CD4-positive, alpha-beta T cell treated with Interleukin-4 for 4 hours (primary cell): ENCODE data around the gene PEA15.
A peak's percentile ranks its signal among the peaks of the same experiment; 100 is the strongest.

Experiments used
- DNase-seq: peaks from one replicate; pipeline ENCODE4 v3.0.0-alpha.2; 2020

The PEA15 gene

DNA sequence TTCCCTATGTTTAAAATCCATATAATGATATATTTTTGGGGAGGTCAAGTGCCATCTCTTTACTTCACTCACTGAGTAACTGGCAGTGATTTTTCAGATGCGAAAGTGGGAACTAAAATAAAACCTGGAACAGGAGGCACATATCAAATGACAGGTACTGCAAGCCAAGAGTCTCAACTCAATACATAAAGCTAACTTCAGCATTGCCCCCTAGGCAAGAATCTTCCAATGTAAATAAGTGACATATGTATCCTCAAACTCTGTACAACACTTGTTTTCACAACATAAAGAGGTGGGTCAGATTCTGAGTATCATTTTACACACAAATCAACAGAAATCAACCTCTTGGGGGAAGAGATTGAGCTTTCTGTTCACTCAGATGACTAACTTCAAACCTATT is 39.0 kb downstream of the PEA15 start:
- DNase-seq: no peak

DNA sequence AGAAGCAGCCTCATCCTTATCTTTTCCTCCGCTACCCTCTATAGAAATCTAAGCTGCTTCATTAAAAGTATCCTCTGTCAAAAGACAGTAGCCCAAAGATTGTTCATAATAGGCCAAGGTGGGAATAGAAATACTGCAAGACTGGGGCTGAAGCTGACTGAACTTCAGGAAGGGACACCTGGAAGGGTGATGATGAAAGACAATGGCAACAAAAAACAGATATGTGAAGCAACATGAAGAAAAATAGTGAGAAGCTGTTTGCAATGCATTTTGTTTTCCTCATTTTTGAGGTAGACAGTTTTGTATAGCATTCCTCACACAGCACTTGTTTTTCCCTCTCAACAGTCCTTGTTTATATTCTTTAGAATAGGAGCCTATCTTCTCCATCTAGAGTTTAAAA is 40.2 kb downstream of the PEA15 start:
- no peak for DNase-seq

DNA sequence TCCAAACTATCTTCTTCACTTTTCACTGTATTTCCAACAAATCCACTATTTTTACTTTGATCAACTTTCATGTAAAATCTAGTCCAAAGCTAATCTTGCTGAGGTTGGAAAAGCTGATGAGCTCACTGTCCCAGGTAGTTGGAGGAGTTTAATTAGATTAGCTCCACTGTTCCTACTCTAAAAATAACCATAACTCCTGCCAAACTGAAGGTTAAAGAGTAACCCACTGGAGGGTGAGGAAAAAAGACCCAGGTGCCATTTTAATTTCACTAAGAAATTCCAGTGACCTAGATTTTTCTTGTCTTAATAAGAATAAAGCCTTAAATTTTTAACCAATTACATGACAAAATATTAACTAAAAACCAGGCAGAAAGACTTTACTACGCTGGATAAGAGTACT is 41.9 kb downstream of the PEA15 start:
- no peak for DNase-seq

DNA sequence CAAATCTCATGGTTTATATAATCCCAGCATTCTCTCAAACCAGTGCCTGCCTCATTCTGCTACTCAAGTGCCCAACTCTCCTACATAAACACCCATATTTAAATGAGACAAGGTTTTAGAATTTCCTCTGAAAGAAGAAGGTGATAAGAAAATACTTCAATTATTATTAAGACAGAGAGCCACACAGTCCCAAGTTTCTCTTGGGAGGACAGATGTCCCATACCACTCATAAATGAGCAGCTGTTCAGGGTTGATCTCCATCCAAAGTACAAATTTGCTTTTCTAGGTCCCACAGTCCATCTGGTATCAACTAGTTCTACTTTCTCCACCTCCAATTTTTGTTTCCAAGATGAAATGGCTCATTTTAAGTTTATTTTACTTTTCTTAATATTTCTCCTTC is 45.8 kb downstream of the PEA15 start:
- DNase-seq: no peak

DNA sequence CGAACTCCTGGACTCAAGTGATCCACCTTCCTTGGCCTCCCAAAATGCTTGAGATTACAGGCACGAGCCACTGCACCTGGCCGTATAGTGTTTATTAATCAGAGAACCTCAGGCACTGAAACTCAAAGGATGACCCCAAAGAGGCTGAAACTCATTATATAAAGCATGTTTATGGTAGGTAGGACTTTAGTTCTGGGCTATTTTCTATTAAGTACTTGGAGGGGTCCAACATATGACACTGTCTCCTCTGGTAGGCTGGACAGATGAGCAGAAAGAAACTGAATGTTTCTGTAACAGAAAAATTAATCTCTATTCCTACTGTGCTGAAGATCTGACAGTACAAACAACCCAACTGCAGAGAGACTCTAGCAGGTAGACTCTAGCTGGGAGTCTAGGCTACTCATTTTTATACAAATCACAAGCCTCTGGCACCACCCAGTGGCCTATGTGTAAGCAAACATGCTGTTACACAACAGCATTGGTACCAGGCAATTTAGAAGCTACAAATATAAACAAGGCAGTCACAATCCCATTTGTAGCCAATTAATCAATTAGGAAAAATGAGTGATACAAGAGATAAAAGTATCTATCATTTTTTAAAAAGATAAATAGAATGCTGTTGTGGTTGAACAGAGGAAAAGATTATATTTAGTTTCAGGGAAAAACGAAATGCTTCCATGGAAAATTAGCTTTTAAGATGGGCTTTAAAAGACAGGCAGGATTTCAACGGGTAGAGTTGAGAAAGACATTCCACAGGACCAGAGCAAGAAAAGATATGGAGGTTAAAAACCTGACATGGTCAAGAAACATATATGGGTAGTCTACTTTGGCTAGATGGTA is 46.7 kb downstream of the PEA15 start:
- peak; percentile 69 for DNase-seq

DNA sequence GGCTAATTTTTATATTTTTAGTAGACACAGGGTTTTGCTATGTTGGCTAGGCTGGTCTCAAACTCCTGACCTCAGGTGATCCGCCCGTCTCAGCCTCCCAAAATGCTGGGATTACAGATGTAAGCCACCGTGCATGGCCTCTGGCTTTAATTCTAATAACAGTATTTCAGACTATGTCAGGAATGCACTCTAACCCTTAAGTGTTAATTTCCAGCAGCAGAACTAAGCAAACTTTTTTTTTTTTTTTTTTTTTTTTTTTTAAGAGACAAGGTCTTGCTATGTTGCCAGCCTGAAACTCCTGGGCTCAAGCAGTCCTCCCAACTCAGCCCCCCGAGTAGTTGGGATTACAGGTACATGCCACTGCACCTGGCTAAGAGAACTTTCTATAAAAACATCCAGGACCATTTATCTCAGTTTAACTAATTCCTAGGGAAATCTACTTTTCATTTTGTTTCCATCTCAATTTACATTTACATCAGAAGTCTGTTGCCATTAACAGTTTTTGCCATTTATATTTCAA is 50.7 kb downstream of the PEA15 start:
- DNase-seq: no peak

DNA sequence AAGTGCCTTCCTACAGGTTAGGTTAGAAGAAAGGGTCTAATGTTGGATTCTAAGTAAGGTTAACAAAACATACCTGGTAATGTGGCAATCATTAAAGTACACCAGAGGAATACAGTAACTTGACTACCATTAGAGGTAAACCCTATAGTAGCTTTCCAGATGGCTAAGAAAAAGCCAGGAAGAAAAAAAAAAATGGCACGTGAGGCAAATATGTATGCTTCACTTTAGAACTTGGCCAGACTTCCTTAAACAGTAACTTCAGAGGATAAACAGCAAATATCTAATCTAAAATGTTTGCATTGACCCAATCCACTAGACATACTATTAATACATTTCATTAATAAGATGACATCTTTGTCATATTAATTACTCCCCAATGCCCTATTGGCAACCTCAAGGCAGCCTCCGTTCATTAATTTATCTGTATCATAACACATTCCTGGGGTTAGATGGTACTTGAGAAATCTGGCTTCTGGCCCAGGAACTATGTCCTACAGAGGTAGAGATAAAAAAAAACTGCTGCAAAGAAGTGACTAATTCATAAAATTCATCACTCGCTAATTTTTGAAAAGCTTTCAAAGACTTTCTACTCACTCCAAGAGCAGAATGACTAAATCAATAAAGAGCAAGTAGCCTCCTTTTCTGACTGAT is 51.3 kb downstream of the PEA15 start:
- no peak for DNase-seq

DNA sequence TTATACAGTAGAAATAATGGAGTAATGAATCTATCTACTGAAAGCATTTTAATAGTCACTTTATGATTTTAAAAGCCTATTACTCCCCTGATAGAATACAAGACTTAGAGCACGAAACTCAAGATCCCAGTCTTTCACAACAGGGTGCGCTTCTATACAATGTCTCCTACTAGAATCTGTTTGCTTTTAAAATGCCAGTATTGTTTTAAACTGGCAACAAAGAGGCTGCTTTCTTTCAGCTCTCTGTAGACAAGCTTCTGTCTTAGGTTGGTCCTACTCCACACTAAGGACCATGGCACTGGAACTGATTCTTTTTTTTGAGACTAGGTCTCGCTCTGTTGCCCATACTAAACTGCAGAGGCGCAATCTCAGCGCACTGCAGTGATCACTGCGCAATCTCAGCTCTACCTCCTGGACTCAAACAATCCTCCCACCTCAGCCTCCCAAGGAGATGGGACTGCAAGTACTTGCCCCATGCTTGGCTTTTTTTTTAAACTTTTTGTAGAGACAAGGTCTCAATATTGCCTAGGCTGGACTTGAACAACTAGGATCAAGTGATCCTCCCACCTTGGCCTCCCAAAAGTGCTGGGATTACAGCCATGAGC is 52.3 kb downstream of the PEA15 start:
- no peak for DNase-seq

DNA sequence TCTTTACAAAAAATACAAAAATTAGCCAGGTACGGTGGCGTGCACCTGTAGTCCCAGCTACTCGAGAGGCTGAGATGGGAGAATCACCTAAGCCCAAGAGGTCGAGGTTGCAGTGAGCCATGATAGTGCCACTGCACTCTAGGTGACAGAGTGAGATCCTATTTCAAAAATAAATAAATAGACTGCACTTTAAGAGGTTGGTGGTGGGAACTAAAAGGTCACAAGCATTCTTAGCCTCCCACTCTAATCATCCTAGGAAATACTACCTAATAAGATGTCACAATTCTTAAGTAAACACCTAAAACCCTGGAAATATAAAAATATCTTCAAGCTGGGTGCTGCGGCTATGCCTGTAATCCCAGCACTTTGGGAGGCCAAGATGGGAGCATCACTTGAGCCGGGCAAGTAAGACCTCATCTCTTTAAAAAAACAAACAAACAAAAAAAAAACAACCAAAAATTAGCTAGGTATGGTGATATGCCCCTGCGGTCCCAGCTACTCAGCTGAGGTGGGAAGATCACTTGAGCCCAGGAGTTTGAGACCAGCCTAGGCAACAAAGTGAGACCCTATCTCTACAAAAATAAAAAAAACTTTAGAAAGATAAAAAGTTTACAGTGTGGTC is 53.1 kb downstream of the PEA15 start:
- no peak for DNase-seq

DNA sequence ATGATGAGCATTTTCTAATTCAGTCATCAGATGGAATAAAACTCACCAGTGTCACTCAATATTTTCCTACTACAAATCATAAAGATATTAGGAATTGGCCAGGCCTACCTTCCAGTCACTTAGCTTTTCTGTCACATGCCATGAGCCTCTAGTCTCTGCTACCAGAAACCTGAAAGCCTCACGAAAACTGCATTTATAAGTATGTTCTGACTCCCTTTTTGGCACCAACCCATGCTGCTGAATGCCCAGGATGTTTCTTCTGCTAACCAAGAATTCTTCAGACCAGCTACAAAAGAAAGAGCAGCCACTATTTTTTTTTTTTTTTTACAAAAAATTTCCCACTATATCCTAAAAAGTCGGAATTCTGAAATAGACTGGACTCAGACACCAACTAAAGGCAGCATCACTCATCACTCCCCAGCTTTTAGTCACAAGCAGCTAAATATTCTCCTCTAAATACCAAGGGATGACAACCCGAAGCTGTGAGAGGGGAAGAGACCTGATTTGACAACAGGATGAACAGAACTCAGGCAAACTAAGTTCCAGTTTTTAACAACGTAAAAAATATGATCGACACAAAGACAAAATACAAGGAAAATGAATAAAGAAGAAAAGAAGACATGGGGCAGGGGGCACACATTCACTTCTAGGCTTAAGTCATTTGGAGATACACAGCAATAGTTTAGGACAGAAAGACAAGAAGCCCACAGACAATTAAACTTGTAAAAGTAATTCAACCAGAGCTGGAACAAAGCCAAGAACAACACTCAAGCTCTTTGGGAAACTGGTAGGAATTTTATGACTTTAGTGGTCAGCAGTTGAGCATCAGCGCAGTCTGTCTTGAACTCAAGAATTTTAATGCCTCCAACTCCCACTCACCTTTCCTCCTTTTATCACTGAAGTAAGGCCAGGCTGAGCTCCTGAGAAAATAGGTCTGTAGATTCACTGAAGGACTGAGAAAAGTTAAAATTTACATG is 55.5 kb downstream of the PEA15 start:
- DNase-seq: no peak

DNA sequence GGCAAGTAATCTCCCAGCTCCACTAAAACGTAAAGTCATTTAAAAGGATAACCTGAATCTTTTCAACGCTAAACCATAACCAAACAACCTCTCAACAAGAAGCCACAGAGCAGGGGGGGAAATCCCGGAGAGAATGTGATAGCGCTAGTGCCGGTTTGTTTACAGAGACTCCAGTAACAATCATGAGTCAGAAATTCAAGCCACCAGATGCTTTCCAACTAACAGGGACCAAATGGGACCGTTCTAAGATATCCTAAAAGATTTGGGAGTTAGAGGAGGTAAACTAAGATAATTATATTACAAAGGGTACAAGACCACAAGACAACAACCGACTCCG is 56.3 kb downstream of the PEA15 start:
- peak; percentile 91 for DNase-seq

DNA sequence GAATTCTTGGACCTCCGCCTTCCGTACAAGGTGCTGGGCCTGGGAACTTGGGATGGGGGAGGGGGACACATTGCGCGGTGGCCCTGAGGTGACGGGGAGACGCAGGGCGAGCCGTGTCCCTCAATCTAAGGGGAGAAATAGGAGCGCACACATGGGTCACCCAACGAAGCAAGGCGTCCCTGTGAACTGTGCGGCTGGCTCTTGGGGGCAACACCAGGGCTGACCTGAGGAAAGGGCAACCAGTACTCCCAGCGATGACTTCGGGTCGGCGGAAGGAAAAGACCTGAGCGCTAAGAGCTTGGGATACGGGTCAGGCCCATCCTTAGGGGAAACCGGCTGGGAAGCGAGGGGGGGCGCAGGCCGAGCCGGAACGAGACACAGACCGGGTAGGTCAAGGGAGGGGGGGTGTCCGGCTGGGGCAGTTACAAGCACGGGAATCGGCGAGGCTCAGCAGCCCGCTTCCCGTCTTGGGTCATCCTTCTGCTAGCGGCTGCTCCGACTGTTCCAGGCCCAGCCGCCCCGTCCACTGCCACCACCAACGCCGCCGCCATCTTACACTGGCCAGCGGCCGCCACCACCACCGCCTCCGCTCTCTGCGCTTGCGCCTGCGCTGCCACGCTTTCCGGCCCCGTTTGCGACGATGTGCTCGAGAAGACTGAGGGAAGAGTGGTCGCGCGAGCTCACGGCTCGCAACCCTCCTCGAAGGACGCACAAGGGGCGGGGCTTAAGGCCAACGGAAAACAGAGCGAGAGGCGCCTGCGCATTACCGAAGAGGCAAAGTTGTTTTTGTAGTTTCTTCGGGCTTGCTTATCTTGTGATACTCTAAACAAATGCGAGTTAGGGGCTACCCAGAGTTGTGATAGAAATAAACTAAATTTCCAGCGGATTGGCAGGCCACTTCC is 57.0 kb downstream of the PEA15 start, which contains the start of gene DCAF8:
Gene DCAF8 (minus strand): TSS at position 657 of the 902 bp plus-strand sequence. CDS start 18,541 bp downstream, outside the sequence.
- DNase-seq: peak; percentile 98

DNA sequence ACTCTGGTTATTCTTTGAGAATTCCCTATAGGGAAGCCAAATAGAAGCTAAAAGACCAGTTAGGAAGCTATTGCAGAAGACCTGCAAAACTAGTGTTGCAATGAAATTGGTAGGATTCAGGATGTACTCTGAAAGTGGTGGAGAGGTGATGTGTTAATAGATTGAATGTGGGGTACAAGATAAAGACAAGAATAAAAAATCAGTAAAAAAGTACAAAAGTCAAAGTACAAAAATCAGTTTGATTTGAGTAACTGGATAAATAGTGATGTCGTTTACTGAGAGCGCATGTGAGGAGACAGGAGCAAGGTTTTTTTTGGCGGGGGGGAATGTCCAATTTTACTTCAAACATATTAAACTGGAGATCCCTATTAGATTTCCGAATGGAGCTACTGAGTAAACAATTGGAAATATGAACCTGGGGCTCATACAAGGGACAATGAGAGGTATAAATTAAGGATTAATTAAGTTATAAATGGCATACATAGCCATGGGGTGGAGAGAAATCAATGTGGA is 59.7 kb downstream of the PEA15 start:
- DNase-seq: no peak
